Measurements from ENCODE around the gene BIN1. TPM values are rescaled to one million over a fixed set of nuclear protein-coding genes. Genes with fewer than 3 reads are reported as not detected.
"Not testable (repeated sequence)": the region's sequence is repeated elsewhere in the genome, so short reads cannot be mapped to it uniquely, and the experiment has no call there.

Gene BIN1
- polyA plus RNA-seq, 1 donor from 2014 or later: 175 TPM

- no peak overlapping the region for H3K27ac Mint-ChIP-seq
- peaks cover 0 to 3% (median 0%) of the 10 kb centered on the region in 3 donors for H3K9me3 Mint-ChIP-seq
- no peak overlapping the region for H3K4me3 Mint-ChIP-seq
- H3K27me3 Mint-ChIP-seq: no peaks in the 10 kb centered on the region
- H3K36me3 Mint-ChIP-seq: no peaks in the 10 kb centered on the region
- peaks cover 2 to 10% (median 8%) of the 10 kb centered on the region in 3 donors for H3K4me1 Mint-ChIP-seq
Observed at GRCh38 chr2:127043367-127044164, 63.4 kb downstream of the BIN1 start.

GRCh38 chr2:127041259-127041970 is 65.5 kb downstream of the BIN1 start:
- Mint-ChIP-seq H3K4me1 (peaks cover 3 to 10% (median 8%) of the 10 kb centered on the region in 3 donors), H3K9me3 (peaks cover 0 to under 1% (median 0%) of the 10 kb centered on the region in 3 donors)

GRCh38 chr2:127040169-127040568 is 66.8 kb downstream of the BIN1 start:
- Mint-ChIP-seq H3K27me3 (no peaks in the 10 kb centered on the region), H3K4me3 (no peak overlapping the region), H3K27ac (no peak overlapping the region), H3K4me1 (peaks cover 3 to 10% (median 8%) of the 10 kb centered on the region in 3 donors), H3K36me3 (no peaks in the 10 kb centered on the region), H3K9me3 (no peaks in the 10 kb centered on the region)

More at GRCh38 chr2:127041259-127041970, 65.5 kb downstream of the BIN1 start:
- no peak overlapping the region for H3K4me3 Mint-ChIP-seq
- H3K27me3 Mint-ChIP-seq: no peaks in the 10 kb centered on the region
- peak overlapping the region in 1 of 3 donors; percentile 60 for H3K27ac Mint-ChIP-seq
- H3K36me3 Mint-ChIP-seq: no peaks in the 10 kb centered on the region

GRCh38 chr2:127039387-127040031 is 67.4 kb downstream of the BIN1 start:
- no peak overlapping the region for H3K4me3 Mint-ChIP-seq
- peaks cover 3 to 10% (median 8%) of the 10 kb centered on the region in 3 donors for H3K4me1 Mint-ChIP-seq
- no peaks in the 10 kb centered on the region for H3K27me3 Mint-ChIP-seq
- H3K9me3 Mint-ChIP-seq: no peaks in the 10 kb centered on the region
- H3K36me3 Mint-ChIP-seq: no peaks in the 10 kb centered on the region
- peak overlapping the region in 1 of 3 donors; percentile 59 for H3K27ac Mint-ChIP-seq

- Mint-ChIP-seq H3K27me3 (no peaks in the 10 kb centered on the region), H3K27ac (no peak overlapping the region), H3K4me1 (peaks cover 5 to 10% (median 8%) of the 10 kb centered on the region in 3 donors), H3K4me3 (no peak overlapping the region), H3K9me3 (no peaks in the 10 kb centered on the region), H3K36me3 (no peaks in the 10 kb centered on the region)
Observed at GRCh38 chr2:127037476-127037875, 69.5 kb downstream of the BIN1 start.

- no peaks in the 10 kb centered on the region for H3K9me3 Mint-ChIP-seq
- H3K27ac Mint-ChIP-seq: no peak overlapping the region
- H3K36me3 Mint-ChIP-seq: no peaks in the 10 kb centered on the region
- H3K4me3 Mint-ChIP-seq: no peak overlapping the region
- peaks cover 2% of the 10 kb centered on the region for H3K27me3 Mint-ChIP-seq
- peaks cover 5 to 7% (median 6%) of the 10 kb centered on the region in 3 donors for H3K4me1 Mint-ChIP-seq
Observed at GRCh38 chr2:127034883-127035611, 71.9 kb downstream of the BIN1 start.

- peak overlapping the region in 1 of 3 donors; percentile 42 for H3K27ac Mint-ChIP-seq
- no peaks in the 10 kb centered on the region for H3K9me3 Mint-ChIP-seq
- H3K4me1 Mint-ChIP-seq: peaks cover 0 to 6% (median 0%) of the 10 kb centered on the region in 3 donors
- H3K27me3 Mint-ChIP-seq: peaks cover 10% of the 10 kb centered on the region
- no peak overlapping the region for H3K4me3 Mint-ChIP-seq
- no peaks in the 10 kb centered on the region for H3K36me3 Mint-ChIP-seq
Observed at GRCh38 chr2:127034051-127034450, 72.9 kb downstream of the BIN1 start.

- peaks cover 0 to 3% (median 0%) of the 10 kb centered on the region in 3 donors for H3K9me3 Mint-ChIP-seq
- H3K4me1 Mint-ChIP-seq: peaks cover 0 to 3% (median 0%) of the 10 kb centered on the region in 3 donors
- no peak overlapping the region for H3K4me3 Mint-ChIP-seq
- H3K27me3 Mint-ChIP-seq: peaks cover 21% of the 10 kb centered on the region
- H3K27ac Mint-ChIP-seq: no peak overlapping the region
- H3K36me3 Mint-ChIP-seq: no peaks in the 10 kb centered on the region
Observed at GRCh38 chr2:127032621-127033020, 74.3 kb downstream of the BIN1 start.

GRCh38 chr2:127029350-127030051 is 77.5 kb downstream of the BIN1 start:
- Mint-ChIP-seq H3K4me3 (no peak overlapping the region), H3K9me3 (peaks cover 0 to 3% (median 0%) of the 10 kb centered on the region in 3 donors), H3K27me3 (peaks cover 35% of the 10 kb centered on the region), H3K36me3 (peaks cover under 1% of the 10 kb centered on the region), H3K4me1 (peaks cover 3 to 10% (median 8%) of the 10 kb centered on the region in 3 donors), H3K27ac (no peak overlapping the region)

GRCh38 chr2:127028745-127029144 is 78.2 kb downstream of the BIN1 start:
- Mint-ChIP-seq H3K4me3 (peak overlapping the region in 1 of 4 donors; percentile 45), H3K4me1 (peaks cover 3 to 11% (median 8%) of the 10 kb centered on the region in 3 donors), H3K27me3 (peaks cover 36% of the 10 kb centered on the region)
- H3K27ac Mint-ChIP-seq, H3K36me3 Mint-ChIP-seq, H3K9me3 Mint-ChIP-seq: not testable (repeated sequence)

GRCh38 chr2:127027715-127028114 is 79.2 kb downstream of the BIN1 start:
- Mint-ChIP-seq H3K9me3 (peaks cover 4 to 5% (median 5%) of the 10 kb centered on the region in 3 donors), H3K27me3 (peaks cover 36% of the 10 kb centered on the region), H3K36me3 (peaks cover 2% of the 10 kb centered on the region), H3K27ac (no peak overlapping the region), H3K4me3 (no peak overlapping the region), H3K4me1 (peaks cover 3 to 11% (median 8%) of the 10 kb centered on the region in 3 donors)

GRCh38 chr2:127025359-127026166 is 81.4 kb downstream of the BIN1 start:
- H3K27me3 Mint-ChIP-seq: peaks cover 36% of the 10 kb centered on the region
- H3K9me3 Mint-ChIP-seq: peaks cover 4 to 5% (median 5%) of the 10 kb centered on the region in 3 donors
- H3K36me3 Mint-ChIP-seq: peaks cover 4% of the 10 kb centered on the region
- H3K27ac Mint-ChIP-seq: no peak overlapping the region
- peaks cover 3 to 8% (median 8%) of the 10 kb centered on the region in 3 donors for H3K4me1 Mint-ChIP-seq
- H3K4me3 Mint-ChIP-seq: peak overlapping the region; percentile 26 to 94 (median 82)

- Mint-ChIP-seq H3K36me3 (peaks cover 4% of the 10 kb centered on the region), H3K27ac (peak overlapping the region in 1 of 3 donors; percentile 18), H3K4me3 (peak overlapping the region in 2 of 4 donors; percentile 23 to 73), H3K9me3 (peaks cover 4 to 5% (median 5%) of the 10 kb centered on the region in 3 donors), H3K27me3 (peaks cover 32% of the 10 kb centered on the region), H3K4me1 (peaks cover 3 to 8% (median 8%) of the 10 kb centered on the region in 3 donors)
Observed at GRCh38 chr2:127024769-127025358, 82.1 kb downstream of the BIN1 start.
